Fibroblast of peridontal ligament (primary cell): Measurements from ENCODE around the gene LAMTOR4.

Source experiments
- DNase-seq: peaks from one replicate; pipeline ENCODE4 v3.0.0-alpha.2; 2010; ENCODE audit errors: extremely low read depth

The LAMTOR4 gene

DNA sequence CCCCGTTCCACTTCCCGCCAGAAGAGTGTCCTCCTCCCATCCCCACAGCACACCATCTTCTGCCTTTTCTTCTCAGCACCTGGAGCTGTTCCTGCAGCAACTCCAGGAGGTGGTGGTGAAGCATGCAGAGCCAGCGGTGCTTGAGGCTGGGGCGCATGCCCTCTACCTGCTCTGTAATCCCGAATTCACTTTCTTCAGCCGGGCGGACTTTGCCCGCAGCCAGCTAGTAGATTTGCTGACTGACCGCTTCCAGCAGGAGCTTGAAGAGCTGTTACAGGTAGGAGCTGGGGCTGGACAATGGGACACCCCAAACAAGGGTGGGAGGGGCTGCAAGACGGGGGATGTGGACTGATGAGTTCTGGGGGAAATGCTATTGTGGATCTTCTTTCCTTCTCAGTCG, 52.0 kb downstream of the LAMTOR4 start:
- no peak for DNase-seq
